Duodenal mucosa (tissue), 2 donors: ENCODE measurements around the gene TMEM131.
"Not testable (repeated sequence)": the region's sequence is repeated elsewhere in the genome, so short reads cannot be mapped to it uniquely, and the experiment has no call there.

Experiments
- H3K27ac ChIP-seq: one replicate; pipeline ENCODE4 v1.7.0; 2013; ENCODE audit warnings: low read depth, low read length
- H3K27me3 ChIP-seq, 2 donors: one replicate each; pipeline ENCODE4 v1.7.0; 2013; ENCODE audit warnings: low read length in 2 of 2, control low read depth in 1 of 2; ENCODE audit not compliant: insufficient read depth in 2 of 2, control insufficient read depth in 1 of 2
- H3K36me3 ChIP-seq, 2 donors: one replicate each; pipeline ENCODE4 v1.7.0; 2013; ENCODE audit warnings: low read length in 2 of 2, control low read depth in 1 of 2; ENCODE audit not compliant: insufficient read depth in 2 of 2, control insufficient read depth in 1 of 2
- H3K4me1 ChIP-seq, 2 donors: one replicate each; pipeline ENCODE4 v1.7.0; 2013; ENCODE audit warnings: low read length in 2 of 2, control low read depth in 1 of 2; ENCODE audit not compliant: insufficient read depth in 2 of 2, control insufficient read depth in 1 of 2
- H3K4me3 ChIP-seq, 2 donors: one replicate each; pipeline ENCODE4 v1.7.0; 2013; ENCODE audit warnings: low read length in 2 of 2, low read depth in 1 of 2
- H3K9ac ChIP-seq, 2 donors: one replicate each; pipeline ENCODE4 v1.7.0; 2013; ENCODE audit warnings: low read length in 2 of 2, low read depth in 1 of 2
- H3K9me3 ChIP-seq, 2 donors: one replicate each; pipeline ENCODE4 v1.7.0; 2013; ENCODE audit warnings: low read length in 2 of 2, control low read depth in 1 of 2; ENCODE audit not compliant: control insufficient read depth in 1 of 2

The TMEM131 gene

DNA sequence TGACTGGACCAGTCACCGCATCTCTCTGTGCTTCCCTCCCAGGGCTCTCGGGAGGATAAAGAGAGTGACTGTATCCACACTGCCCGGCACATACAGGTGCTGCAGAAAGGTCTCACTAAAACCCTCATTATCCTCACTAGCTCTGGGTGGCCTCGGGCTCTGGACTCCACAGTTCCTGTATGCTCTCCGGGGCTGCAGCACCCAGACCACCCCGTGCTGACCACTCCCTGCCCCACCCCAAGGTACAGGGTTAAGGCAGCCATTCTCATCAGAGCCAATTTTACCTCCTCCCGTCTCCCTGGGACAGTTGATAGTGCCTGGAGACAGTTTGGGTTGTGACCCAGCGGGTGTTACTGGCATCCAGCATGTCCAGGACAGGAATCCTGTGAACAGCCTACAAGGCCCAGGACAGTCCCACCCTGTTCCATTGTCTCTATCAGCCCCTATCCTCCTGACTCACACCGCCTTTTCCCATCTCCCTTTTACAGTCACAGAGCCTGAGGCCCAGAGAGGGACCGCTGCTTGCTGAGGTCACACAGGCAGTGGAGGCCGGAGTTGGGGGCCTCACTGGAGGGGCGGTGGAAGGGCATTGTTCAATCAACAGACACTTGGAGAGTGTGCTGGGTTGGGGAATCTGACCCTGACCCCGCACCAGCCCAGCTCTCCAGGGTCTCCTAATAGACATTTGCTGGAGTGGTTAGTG is 280.6 kb downstream of the TMEM131 start:
- Histone ChIP-seq H3K36me3 (no peaks in the 10 kb centered on the region), H3K9me3 (no peaks in the 10 kb centered on the region), H3K4me3 (peak overlapping the region; percentile 38 to 40), H3K4me1 (no peaks in the 10 kb centered on the region), H3K9ac (peak overlapping the region; percentile 21 to 26), H3K27ac (no peak overlapping the region), H3K27me3 (no peaks in the 10 kb centered on the region)

DNA sequence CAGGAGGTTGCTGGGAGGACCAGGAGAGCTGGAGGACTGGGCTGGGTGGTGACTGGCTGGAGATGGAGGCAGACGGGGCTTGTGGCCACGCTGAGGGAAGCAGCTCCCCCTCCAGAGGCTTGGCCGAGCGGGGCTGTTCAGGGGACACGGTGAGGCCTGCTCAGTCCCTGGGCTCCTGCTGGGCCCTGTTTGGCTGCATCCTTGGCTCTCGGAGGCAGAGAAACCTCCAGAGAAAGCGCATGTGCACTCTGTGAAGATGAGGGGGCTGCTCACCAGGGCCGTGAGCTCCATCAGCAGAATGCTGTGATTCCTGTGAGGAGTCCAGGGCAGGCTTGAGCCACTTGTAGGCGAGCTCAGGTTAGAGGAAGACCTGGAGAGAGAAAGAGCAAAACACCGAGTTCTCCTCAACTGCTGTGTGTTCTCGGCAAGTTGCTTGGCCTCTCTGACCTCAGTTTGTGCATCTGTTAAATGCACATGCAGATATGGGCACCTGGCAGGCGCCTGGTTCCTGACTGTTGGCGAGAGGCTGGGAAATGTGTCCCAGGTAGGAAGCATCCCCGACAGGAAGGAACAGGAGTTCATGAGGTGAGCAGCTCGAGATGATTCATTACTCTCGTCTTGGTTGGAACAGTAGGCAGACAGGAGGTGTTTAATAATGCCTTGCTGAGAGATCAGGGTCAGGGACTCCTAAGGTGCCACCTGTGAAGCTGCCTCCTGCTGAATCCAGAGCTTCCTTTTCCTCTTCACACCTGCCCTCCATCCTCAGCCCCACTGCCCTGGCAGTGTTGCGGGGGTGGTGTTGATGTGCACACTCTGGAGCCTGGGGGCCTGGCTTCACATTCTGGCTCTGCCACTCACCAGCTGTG is 281.4 kb downstream of the TMEM131 start:
- Histone ChIP-seq H3K36me3 (no peaks in the 10 kb centered on the region), H3K9ac (peak overlapping the region; percentile 38 to 51), H3K9me3 (no peaks in the 10 kb centered on the region), H3K4me1 (no peaks in the 10 kb centered on the region), H3K4me3 (peak overlapping the region; percentile 38 to 40), H3K27ac (no peak overlapping the region), H3K27me3 (no peaks in the 10 kb centered on the region)

DNA sequence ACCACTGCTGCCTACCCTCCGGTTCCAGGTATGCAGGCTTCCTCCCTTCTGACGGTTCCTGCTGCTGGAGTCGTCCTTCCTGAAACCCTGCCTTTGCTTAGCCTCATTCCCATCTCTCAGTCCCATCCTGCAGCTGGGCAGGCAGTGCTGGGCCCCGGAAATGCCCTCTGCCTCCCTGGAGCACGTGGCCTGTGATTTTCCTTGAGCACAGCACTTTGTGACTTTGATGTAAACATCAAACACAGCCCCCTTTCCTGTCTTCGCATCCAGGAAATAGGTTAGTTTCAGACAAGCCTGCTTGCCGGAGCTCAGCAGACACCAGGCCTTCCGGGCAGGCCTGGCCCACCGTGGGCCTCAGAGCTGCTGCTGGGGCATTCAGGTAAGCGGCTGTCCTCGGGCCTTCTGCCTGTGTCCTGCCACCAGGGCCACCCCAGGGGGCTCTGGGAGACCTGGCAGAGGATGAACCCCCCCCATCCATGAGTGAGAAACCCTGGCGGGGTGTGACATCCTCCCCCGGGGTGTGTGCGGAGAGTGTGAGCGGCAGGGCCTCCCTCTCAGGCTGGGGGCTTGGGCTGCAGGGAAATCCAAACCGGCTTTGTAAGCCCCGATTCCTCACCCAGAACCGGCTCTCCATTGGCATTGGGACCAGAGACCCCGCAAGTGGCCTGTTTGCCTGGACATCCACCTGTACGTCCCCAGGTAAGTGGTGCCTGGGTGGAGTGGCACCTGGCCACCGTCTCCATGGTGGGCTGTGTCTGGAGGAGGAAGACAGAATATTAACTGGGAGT is 282.3 kb downstream of the TMEM131 start, which contains the start of gene ZAP70:
TSS of gene ZAP70 (plus strand) at position 281 of the 788 bp plus-strand sequence. CDS start 10,461 bp downstream, outside the sequence.
- Histone ChIP-seq H3K4me1 (peaks cover 0 to under 1% of the 10 kb centered on the region in 2 donors), H3K4me3 (peak within 1 kb of the TSS; percentile 38 to 40), H3K9me3 (no peaks in the 10 kb centered on the region), H3K27me3 (no peaks in the 10 kb centered on the region), H3K9ac (peak within 1 kb of the TSS; percentile 38 to 51), H3K36me3 (no peaks in the 10 kb centered on the region), H3K27ac (no peak within 1 kb of the TSS)

DNA sequence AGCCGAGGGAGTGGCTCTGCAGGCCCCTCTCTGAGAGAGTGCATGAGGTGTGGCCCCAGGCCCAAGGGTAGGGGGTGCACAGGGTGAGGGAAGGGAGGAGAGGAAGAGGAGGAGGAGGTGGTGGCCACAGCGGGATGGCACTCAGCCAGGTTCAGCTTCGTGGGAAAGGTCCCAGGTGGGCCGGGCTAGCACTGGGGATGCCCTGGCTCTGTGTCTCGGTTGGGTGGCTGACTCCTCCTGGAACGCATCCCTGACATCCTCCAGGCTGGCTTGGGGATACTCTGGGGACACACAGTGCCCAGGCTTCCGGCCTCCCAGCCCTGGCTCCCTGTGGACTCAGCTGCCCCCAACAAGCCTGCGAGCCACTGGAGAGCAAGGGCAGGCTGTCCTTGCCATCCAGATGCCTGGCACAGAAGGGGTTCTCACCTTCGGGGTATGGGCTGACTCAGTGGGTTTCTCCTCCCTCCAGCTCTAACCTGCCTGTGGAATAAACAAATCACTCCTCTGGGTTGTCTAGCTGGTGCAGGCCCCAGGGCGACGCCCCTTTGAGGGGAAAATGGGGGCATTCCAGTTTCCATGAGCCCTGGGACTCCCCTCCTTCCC is 283.0 kb downstream of the TMEM131 start:
- no peak overlapping the region for H3K9ac ChIP-seq
- no peaks in the 10 kb centered on the region for H3K9me3 ChIP-seq
- H3K27ac ChIP-seq: no peak overlapping the region
- H3K27me3 ChIP-seq: no peaks in the 10 kb centered on the region
- peaks cover 7 to 8% of the 10 kb centered on the region in 2 donors for H3K4me1 ChIP-seq
- no peaks in the 10 kb centered on the region for H3K36me3 ChIP-seq
- H3K4me3 ChIP-seq: peak overlapping the region in 1 of 2 donors; percentile 40

DNA sequence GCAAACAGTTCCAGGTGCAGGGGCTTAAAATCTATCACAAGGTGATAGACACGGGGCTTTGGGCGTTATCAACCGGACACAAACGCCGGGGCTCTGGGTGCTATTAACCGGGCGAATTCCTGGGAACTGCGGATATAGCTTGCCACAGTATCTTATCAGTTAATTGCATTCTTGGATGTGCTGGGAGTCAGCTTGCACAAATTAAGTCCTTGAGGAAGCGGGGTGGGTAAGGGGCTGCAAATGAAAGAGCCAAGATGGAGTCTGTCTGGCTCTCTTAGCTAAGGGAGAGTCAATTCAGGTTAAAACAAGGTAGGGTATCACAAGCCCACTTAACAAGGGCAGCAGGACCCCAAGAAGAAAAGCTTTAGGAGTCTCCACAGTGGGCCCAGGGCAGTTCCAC is 283.6 kb downstream of the TMEM131 start:
- H3K27ac ChIP-seq, H3K9me3 ChIP-seq, H3K36me3 ChIP-seq, H3K9ac ChIP-seq, H3K4me3 ChIP-seq, H3K27me3 ChIP-seq: not testable (repeated sequence)
- H3K4me1 ChIP-seq: peaks cover 12 to 14% of the 10 kb centered on the region in 2 donors

DNA sequence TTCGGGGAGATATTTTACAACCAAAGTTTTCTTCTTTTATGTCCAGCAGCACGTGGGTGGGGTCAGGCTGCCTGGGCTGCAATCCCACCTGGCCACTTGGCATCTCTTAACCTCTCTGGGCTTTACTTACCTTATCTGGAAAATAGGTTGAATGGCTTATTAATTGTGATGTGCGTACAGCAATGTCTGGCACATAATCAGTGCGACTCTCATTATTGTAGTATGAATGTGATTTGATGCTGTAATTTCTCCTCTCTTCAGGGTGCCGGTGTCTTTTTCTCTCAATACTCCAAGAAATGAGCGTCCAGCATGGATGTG is 284.4 kb downstream of the TMEM131 start:
- Histone ChIP-seq H3K27me3 (no peaks in the 10 kb centered on the region), H3K36me3 (no peaks in the 10 kb centered on the region)

DNA sequence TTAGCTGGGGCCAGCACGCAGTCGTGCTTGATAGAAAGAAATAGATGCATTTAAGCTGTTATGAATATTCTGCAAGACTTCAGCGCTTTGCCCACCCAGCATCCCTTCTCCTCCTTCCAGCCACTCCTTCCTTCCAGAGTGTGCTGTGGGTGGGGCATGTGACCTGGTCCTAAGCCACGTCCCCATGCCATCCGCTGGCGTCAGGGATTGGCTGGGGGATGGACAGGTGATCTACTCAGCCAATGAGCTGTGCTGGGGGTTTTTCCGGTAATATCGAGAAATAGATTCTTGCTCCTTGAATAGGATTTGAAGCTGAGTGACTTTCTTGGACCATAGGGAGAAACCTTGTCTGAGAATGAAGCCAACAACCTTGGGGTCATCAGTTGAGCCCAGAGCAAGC is 287.1 kb downstream of the TMEM131 start:
- Histone ChIP-seq H3K4me3 (no peak overlapping the region), H3K9ac (no peak overlapping the region), H3K27ac (no peak overlapping the region), H3K4me1 (peaks cover 13 to 17% of the 10 kb centered on the region in 2 donors), H3K27me3 (no peaks in the 10 kb centered on the region), H3K36me3 (no peaks in the 10 kb centered on the region), H3K9me3 (no peaks in the 10 kb centered on the region)

More for the DNA sequence above, 284.4 kb downstream of the TMEM131 start:
- no peaks in the 10 kb centered on the region for H3K9me3 ChIP-seq
- no peak overlapping the region for H3K4me3 ChIP-seq
- no peak overlapping the region for H3K9ac ChIP-seq
- no peak overlapping the region for H3K27ac ChIP-seq
- peaks cover 13 to 17% of the 10 kb centered on the region in 2 donors for H3K4me1 ChIP-seq

DNA sequence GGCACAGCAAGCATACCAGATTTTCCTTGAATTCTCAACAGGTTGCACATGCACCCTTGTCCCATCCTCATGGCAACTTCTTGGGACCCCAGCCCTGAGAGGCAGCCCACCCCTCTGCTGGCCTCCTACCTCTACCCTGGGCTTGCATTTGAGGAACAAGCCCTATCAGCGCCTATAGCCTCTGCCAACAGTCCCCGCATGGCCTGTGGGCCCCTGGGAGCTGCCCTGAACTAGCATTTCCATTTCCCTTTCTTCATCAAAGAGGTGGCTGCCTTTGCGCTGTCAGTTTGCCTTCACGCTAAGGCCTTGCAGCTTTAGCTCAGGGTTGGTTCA is 287.7 kb downstream of the TMEM131 start:
- H3K27ac ChIP-seq: no peak overlapping the region
- no peaks in the 10 kb centered on the region for H3K9me3 ChIP-seq
- no peaks in the 10 kb centered on the region for H3K27me3 ChIP-seq
- H3K4me3 ChIP-seq: no peak overlapping the region
- H3K9ac ChIP-seq: no peak overlapping the region
- H3K36me3 ChIP-seq: no peaks in the 10 kb centered on the region
- peaks cover 13 to 17% of the 10 kb centered on the region in 2 donors for H3K4me1 ChIP-seq

DNA sequence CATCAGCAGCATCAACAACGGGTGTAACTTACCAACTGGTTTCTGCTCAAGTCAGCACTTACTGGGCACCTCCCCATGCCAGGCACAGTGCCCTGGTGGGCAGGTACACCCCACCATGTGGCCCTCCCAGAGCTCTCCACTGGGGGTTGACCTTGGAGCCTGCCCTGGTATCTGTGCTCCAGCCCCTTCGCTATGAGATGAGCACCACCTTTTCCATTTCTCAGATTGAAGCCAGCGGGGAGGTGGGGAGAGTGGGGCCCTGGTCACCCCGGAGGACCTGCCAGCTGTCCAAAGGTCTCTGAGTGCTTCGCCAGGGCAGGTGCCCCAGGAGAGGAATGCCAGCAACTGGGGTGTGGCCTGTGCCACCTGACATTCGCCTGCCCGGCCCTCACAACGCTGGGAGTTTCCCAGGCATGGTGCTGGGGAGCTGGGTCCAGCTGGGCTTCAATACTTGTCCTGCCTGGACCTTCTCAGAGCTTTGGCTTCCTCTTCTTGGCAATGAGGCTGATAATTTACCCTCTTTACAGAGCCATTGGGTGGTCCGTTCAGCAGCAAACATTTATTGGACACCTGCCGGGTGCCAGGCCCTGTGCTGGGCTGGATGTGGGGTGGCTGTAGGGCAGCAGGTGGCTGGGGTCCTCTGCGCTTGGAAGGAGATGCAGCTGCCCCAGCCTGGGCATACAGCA is 288.2 kb downstream of the TMEM131 start:
- H3K36me3 ChIP-seq: no peaks in the 10 kb centered on the region
- no peak overlapping the region for H3K27ac ChIP-seq
- H3K9me3 ChIP-seq: no peaks in the 10 kb centered on the region
- H3K9ac ChIP-seq: no peak overlapping the region
- no peak overlapping the region for H3K4me3 ChIP-seq
- peaks cover 13 to 17% of the 10 kb centered on the region in 2 donors for H3K4me1 ChIP-seq
- H3K27me3 ChIP-seq: no peaks in the 10 kb centered on the region
